HG03520 (cell line): Measurements from ENCODE around the gene CD2.
"Not testable (repeated sequence)": the region's sequence is repeated elsewhere in the genome, so short reads cannot be mapped to it uniquely, and the experiment has no call there.

Source experiments
- ATAC-seq: cut with Tn5 transposase; IDR thresholded peaks from one replicate; pipeline ENCODE4 v1.9.1; 2021; ENCODE audit warnings: mild to moderate bottlenecking, moderate library complexity; ENCODE audit not compliant: unreplicated experiment

CD2 gene

DNA sequence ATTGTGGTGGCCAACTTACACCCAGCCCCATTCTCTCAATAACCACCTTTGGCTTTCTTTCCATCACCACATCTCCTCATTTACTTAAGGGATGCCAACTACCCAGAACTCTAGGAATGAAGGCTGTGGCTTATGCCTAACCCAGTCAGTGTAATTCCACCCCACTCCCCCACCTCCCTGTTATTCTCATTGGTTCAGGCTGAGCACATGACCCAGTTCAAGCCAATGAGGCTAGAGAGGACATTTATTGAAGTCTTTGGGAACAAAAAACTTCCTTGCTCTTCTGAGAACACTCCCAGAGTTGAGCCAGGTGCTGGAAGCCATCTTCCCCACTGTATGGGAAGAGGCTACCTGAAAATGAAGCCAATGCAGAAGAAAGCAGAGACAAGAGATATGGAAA is 22.8 kb upstream of the CD2 start:
- ATAC-seq: no peak

DNA sequence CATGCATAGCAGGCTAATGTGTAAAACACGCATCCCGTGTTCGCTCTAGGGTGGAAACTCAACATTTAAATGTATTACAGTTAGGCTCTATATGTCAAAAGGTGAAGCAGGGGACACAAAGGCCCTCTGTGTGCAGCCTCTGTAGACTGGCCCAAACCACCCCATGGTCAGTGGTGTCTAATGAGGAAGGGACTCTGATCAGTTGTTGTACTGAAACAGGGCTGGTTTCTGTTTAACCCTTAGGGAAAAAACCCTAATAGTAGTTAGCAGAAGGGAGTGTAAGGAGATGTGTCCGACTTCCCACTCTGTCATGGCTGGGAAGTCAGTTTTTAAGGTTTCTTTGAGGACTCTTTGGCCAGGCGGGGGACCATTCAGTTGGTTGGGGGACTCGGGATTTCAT is 21.5 kb upstream of the CD2 start:
- no peak for ATAC-seq

DNA sequence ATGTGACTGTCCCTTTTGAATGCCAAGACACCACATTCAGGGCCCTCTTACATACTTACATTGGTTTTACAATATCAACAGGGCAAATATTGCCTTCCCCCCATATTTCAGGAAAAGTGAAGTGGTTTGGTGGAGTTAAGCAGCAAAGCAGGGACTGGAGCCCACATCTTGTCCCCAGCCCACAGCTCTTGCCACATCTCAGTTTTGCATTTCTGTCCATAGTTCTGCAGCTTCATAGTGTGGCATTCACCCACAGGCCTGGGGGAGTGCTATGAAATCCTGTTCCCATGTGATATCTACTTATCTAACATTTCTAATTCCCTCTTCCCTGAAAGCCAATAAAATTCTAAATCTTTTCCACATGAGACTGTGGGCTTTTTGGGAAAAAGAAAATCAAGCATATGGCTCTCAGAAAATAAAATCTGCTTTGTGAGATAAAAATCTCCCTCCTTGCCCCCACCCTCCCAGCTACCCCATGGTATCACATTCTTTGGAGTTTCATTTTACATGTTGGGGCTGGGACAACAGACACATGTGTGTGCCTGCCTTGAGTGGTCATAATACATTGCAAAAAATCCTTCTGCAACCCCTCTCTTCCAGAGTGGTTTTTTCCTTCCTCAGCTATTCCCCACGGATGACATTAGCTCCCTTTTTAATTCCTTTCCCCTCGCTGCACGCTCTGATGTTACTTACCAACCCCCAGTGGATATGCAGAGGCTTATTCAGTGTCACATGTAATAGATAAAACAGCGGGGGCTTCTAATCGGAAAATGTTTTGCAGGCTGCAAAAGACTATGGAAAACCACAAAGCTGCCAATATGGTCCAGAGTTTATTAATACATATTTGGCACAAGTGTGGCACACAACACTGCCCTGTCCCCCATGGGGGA is 20.5 kb upstream of the CD2 start:
- no peak for ATAC-seq

DNA sequence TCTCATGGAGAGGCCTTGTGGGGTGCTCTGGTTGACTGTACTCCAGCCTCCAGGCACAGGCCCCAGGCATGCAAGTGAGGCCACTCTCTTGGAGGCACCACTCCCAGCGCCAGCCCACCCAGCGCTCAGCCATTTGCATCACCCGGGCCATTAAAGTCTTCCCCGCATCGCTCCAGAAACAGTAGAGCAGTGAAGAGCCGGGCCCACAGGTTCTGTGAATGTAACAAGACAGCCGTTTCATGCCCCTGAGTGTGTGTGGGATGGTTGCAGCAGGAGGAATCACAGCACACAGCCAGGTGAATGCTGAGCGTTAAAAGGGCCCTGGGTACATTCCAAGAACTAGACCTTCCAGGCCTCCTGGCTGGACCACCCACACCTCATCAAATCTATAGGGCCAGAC is 19.0 kb upstream of the CD2 start:
- no peak for ATAC-seq

DNA sequence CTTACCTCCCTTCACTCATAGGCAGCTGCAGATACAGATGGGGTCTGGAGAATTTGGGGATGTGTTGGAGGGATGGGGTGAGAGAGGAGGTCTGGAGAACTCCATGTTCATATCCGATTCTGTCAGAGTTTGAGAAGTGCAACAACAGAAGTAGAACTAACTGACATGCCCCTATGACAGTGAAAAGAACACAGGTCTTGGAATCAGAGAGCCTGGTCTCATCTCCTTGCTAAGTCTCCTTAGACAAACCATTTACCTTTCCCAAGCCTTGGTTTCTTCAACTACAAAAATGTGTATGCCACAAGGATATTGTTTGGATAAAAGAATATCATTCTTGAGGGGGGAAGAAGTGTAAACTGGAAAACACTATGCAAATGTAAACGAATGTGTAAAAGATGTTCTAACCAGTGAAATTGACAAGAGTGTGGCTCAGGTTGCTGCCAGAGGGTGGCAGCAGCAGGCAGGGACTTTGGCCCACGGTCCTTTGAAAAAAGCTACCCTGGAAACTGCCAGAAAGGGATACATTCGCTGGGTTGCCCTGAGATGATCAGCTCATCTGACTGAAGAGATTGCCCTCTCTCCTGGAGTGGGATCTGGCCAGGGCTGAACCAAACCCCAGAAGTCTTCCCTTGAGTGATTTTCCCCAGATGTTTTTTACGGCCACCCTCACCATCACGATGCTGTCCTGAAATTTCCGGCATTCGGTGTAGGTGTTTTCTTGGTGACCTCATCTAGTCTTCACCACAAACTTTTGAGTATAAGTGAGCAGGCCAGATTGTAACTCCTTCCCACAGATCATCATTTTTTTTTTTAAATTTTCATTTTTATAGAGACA is 17.0 kb upstream of the CD2 start:
- ATAC-seq: no peak

DNA sequence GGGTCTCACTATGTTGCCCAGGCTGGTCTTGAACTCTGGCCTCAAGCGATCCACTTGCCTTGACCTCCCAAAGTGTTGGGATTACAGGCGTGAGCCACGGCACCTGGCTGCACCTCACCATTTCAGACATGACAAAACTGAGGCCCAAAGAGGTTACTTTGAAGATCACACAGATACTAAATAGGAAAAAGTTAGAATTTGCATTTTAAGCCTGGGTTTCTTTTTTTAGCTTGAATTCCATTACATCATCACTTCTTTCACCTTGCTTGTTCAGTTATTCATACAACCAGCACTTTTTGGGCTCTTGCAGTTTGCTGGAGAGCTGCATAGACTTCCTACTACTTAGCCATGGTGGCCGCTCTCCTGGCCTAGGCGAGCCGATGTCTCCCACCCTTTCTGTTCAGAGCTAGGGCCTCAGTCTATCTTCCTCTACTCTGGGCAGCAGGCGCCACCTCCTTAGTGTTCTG is 16.3 kb upstream of the CD2 start:
- peak; percentile 33 for ATAC-seq

DNA sequence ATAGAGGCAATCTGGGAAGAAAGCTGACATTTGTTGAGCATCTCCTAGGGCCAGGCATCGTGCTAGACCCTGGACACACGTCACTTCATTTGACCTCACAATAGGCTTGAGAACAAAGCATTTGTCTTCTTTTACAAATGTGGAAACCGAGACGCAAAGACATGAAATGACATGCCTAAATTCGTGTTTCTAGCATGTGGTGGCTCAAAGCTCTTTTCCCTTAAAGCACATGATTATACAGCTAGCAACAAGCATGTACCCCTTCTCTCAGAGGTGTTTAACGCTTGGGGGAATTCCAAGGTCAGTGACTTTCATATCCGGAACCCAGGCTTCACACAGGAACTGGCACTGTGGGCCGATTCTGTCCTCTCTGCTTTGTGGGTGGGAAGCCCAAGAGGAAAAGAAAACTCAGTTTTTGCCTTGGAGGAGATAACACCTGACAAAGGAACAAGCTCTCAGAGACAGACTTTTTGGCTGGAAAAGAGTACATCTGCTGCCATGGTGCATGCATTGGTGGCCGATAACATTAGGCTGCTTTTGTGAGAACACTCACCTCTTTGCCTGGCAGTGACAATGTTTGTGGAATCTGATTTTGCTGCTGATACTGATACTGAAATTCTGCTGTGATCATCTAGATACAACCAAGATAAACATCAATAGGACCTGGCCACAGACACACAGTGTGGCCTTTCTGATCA is 15.4 kb upstream of the CD2 start:
- peak; percentile 61 for ATAC-seq

DNA sequence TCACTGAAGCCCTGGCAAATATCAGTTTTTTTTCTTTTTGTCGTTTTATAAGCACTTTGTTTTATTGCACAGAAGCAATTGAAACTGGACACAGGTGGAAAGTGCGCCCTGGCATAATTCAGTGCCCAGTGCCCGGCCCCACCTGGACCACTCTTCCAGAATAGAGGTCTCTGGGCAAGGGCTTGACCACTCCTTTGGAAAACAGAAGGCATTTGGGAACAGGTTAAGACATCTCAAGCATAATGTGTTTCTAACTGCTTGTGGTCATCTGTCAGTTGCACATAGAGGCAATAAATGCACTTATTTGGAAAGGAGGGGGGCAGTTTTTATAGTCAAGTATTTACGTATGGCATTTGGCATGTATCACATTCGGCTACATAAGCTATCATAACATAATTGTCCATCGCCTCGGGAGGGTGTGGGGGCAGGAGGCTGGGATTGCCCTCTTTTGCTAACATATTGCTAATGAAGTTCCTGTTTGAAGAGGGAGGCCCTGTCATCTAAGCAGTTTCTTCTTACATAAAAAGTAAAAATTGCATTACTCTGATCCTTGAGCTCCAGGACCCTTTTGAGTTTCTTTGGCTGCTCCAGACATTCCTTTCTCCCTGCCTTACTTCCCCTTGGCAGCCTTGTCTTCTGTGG is 14.7 kb upstream of the CD2 start:
- no peak for ATAC-seq

DNA sequence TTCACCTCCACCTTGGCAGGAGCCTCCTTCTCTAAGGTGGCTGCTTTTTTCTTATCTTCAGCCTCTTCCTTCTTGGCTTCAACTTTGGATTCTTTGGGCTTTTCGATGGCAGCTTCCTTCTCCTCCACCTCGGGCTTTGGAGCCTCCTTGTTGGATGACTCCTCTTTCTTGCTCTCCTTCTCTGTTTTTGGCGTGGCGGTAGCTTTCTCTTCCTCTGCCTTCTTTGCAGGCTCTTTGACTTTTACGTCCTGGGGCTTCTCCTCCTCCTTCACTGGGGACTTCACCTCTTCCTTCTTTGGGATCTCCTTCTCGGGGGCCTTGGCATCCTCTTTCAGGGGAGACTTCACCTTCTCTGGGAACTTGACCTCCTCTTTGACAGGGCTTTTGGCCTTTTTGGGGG is 13.9 kb upstream of the CD2 start:
- no peak for ATAC-seq

DNA sequence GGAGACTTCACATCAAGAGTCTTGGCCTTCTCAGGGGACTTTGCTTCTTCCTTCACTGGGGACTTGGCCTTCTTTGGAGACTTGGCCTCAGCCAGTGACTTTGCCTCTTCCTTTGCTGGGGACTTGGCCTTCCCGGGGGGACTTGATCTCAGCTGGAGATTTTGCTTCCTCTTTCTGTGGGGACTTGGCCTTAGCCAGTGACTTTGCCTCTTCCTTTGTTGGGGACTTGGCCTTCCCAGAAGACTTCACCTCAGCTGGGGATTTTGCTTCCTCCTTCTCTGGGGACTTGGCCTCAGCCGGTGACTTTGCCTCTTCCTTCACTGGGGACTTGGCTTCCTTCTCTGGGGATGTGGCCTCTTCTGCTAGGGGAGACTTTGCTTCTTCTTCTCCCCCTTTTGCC is 13.5 kb upstream of the CD2 start:
- no peak for ATAC-seq

DNA sequence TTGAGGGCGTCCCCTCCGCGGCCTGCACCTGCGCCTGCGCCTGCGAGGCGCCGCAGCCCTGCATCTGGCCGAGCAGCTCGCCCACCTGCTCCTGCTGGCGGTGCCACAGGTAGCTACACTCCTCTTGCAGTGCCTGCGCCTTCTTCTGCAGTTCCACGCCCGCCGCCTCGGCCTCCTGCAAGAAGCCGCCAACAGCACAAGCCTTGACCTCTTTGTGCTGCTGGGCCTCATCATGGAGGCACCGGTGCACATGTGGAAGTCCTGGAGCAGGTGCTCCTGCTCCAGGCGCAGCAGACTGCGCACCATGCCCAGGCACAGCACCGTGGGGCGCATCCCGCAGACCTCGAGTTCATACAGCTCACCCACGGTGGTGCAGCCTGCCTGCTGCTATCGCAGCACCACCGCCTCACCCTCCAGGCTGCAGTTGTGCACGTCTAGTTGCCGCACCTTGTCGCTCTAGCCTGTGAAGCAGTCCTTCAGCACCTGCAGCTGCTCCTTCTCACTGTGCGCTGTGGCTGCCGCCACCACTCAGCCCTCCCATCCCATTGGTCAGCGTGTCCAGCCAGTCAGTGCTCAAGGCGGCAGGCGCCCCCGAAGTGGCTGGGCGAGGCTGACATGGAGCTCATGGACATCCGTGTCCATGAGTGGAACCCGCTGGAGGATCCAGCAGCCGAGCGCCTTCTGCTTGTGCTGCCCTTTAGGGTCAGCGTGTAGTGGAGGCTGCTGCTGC is 12.2 kb upstream of the CD2 start:
- ATAC-seq: no peak

DNA sequence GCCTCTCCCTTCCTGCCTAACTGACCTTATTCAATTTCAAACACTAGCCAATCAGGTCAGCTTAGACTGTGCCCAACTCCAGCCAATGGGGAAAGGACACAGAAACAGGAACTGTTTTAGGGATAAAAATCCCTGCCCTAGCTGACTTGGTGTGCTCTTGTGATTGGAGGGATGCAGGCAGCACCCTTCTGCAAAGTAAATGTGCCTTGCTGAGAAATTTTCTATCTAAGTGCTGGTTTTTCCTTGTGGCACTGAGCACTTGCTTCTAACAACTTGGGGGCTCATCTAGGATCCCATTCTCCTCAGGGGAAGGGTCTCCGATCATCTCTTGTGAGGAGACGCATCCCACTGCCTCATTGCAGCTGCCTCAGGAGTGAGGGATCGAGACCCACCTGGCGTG is 10.7 kb upstream of the CD2 start:
- ATAC-seq: no peak

DNA sequence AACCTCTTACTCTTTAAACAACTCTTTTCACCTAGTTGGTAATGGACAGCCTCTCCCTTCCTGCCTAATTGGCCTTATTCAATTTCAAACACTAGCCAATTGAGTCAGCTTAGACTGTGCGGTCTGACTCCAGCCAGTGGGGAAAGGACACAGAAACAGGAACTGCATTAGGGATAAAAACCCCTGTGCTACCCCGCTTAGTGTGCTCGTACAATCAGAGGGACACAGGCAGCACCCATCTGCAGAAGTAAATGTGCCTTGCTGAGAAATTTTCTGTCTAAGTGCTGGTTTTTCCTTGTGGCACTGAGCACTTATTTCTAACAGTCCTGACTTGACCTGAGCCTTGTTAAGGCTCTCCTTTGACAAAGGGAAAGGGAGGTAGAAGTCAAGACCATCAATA is 6.0 kb upstream of the CD2 start:
- ATAC-seq: no peak

DNA sequence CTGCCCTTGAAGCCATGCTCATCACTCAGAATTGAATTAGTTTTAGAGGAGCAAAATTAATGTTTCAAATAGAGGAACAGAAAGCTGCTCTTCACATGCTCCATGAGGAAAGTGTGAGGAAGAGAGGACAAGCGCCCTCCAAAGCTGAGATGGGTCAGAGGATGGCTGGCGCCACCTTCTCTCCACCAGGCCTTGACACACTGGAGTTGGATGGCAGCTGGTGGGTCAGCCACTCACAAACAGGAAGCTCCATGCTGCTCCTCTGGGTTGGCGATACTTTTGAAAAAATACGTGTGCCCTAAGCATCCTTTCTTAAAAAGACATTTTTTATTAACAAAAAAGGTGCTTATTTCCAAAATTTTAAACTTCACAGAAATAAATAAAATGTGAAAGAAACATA is 3.1 kb upstream of the CD2 start:
- no peak for ATAC-seq

DNA sequence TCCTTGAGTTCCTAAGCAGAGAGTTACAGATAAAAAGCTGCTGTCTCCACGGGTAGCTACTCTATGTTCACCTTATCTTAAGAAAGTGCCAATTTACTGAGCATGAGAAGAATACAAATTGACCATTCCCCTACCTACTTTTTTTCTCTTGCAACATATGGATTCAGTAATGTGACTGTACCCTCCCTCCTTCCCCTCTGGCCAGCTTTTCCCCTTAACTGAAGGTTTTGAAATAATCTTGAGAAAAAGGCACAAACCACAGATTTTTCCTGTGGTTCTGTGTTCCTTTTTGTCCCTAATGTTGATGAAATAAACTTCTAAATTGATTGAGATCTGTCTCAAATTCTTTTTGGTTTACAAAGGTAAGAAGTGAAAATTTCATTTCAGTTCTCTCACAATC is 2.6 kb upstream of the CD2 start:
- no peak for ATAC-seq

DNA sequence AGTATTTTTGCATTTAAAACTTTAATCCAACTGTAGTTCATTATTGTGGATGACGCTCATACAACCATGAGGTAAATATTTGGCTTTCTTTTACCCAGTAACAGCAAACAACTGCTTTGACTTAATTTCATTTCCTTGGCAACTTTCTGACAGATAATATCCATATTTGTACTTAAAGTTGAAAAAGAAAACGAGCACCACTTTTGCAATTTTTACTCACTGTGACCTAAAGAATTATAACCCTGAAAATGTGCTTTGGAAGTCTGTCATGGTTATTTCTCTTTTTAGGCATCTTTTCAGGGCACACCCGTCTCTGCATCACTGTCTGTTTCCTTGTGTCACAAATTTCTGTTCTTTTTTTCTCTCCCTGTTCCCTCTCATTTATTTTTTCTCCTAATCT is 918 bp upstream of the CD2 start:
- ATAC-seq: no peak

DNA sequence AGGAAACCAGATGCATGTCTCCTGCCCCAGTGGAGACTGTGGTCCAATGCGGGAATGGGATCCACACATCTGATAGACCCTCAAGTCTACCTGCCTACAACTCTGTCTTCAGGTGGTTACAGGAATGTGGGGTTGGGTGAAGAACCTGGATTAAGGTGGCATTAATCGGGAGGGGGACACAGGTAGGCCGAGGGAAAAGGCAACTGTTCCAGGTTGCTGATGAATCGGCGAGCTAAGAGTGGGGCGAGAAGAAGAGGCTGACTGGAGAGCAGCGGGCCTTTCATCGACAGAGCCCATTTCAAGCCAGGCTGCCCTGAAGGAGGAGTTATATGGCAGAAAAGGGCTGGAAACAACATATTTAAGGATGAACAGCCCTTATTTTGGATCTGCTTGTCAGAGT is 836 bp downstream of the CD2 start:
- ATAC-seq: no peak

DNA sequence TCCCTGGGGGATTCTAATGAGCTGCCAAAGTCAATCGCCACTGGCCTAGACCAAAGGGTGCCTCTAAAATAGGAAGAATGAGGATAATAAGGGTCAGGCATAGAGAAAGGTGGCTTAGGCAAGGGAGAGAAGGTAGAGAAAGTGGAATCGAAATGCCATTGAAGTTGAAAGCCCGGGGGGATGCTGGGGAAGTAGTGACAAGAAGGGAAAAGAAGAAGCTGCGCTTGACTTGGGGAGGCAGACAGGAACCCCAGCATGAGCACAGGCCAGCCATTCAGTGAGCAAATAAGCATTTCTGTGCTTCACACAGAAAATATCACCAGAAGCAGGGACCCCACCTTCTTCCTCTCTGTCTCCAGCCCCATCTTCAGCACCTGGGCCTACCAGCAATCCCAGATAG is 1.5 kb downstream of the CD2 start:
- ATAC-seq: no peak

DNA sequence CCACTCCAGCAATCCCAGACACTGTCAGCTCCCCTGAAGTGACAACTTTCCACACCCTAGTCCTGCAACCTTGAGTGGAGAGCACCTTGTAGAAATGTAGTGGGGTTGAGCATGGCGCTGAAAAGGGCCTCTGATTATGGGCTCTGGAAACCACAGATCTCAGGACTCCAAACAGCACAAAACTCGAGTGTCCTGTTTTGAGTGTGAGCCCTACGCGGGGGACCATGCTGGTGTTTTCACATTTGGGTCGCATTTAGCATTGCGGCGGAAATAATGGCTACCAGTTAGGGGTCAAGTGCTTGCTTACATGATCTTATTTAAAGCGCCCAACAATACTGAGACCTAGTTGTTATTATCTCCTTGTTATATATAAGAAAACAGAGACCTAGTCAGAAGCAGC is 1.9 kb downstream of the CD2 start:
- not testable (repeated sequence) for ATAC-seq

DNA sequence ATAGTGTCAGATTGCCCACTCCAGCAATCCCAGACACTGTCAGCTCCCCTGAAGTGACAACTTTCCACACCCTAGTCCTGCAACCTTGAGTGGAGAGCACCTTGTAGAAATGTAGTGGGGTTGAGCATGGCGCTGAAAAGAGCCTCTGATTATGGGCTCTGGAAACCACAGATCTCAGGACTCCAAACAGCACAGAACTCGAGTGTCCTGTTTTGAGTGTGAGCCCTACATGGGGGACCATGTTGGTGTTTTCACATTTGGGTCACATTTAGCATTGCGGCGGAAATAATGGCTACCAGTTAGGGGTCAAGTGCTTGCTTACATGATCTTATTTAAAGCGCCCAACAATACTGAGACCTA is 4.2 kb downstream of the CD2 start:
- not testable (repeated sequence) for ATAC-seq
